ENCODE measurements around the gene DLG4.

- TF ChIP-seq USF1 (IDR thresholded peaks at IDR 0.05), result no peak
- TF ChIP-seq EP300 (IDR thresholded peaks at IDR 0.05; ENCODE audit: borderline replicate concordance), result no peak
- TF ChIP-seq RAD21 (IDR thresholded peaks at IDR 0.05; ENCODE audit: low read depth), result no peak
- no peak for TF ChIP-seq REST (IDR thresholded peaks at IDR 0.05; ENCODE audit: low read depth)
- TF ChIP-seq FOXM1 (IDR thresholded peaks at IDR 0.05; ENCODE audit: borderline replicate concordance, low read depth), result no peak
- TF ChIP-seq YY1 (IDR thresholded peaks at IDR 0.05; ENCODE audit: low read depth), result no peak
- TF ChIP-seq CEBPB (IDR thresholded peaks at IDR 0.05), result no peak
- no peak for TF ChIP-seq CREB1 (IDR thresholded peaks at IDR 0.05; ENCODE audit: low read depth)
- no peak for TF ChIP-seq EGR1 (IDR thresholded peaks at IDR 0.05)
- TF ChIP-seq MAX (IDR thresholded peaks at IDR 0.05), result no peak
- TF ChIP-seq TAF1 (IDR thresholded peaks at IDR 0.05; ENCODE audit: low read depth), result no peak
Measured at GRCh38 chr17:7174603-7175326, 44.9 kb downstream of the DLG4 start.

All from Ishikawa (cell line).